OCI-LY3 (cell line): ENCODE results near the gene GJC2.
A peak's percentile ranks its signal among the peaks of the same experiment; 100 is the strongest.

Experiments used
- H2AFZ ChIP-seq: fragments of 200-600, 300-600 bp; shearing (Covaris generic); 2 replicates; pipeline ENCODE4 v1.6.0; 2014; ENCODE audit warnings: antibody characterized with exemption, low read depth, low read length
- H3K27ac ChIP-seq: fragments of 200-600, 300-600 bp; sonication (generic); 2 replicates; pipeline ENCODE4 v1.5.1; 2014; ENCODE audit warnings: mild to moderate bottlenecking, low read length, moderate library complexity, mixed read lengths
- H3K27me3 ChIP-seq: fragments of 200-600, 300-600 bp; sonication (generic); 2 replicates; pipeline ENCODE4 v1.6.1; 2014; ENCODE audit warnings: low read depth, low read length, mixed read lengths
- H3K36me3 ChIP-seq: fragments of 200-600, 300-600 bp; sonication (generic); replicated peaks from 2 replicates; pipeline ENCODE3; 2014; ENCODE audit warnings: low read depth, low read length, mixed read lengths
- H3K4me1 ChIP-seq: fragments of 300-600, 200-600 bp; sonication (generic); 2 replicates; pipeline ENCODE4 v1.6.1; 2014; ENCODE audit warnings: low read length, mixed read lengths
- H3K4me2 ChIP-seq: fragments of 200-600, 300-600 bp; sonication (generic); 2 replicates; pipeline ENCODE4 v1.6.1; 2014; ENCODE audit warnings: low read length, mixed read lengths
- H3K4me3 ChIP-seq: fragments of 300-600, 200-600 bp; sonication (generic); 2 replicates; pipeline ENCODE4 v1.5.1; 2014; ENCODE audit warnings: antibody characterized with exemption, mild to moderate bottlenecking, low read length, moderate library complexity
- H3K79me2 ChIP-seq: fragments of 300-600, 200-600 bp; shearing (Covaris generic); 2 replicates; pipeline ENCODE4 v1.6.1; 2014; ENCODE audit warnings: mild to moderate bottlenecking, low read length, mixed read lengths
- H3K9ac ChIP-seq: fragments of 300-600, 200-600 bp; shearing (Covaris generic); 2 replicates; pipeline ENCODE4 v1.6.0; 2014; ENCODE audit warnings: mild to moderate bottlenecking, low read length, moderate library complexity
- H3K9me3 ChIP-seq: fragments of 200-600, 300-600 bp; shearing (Covaris generic); 2 replicates; pipeline ENCODE4 v1.6.1; 2014; ENCODE audit warnings: low read length, mixed read lengths; ENCODE audit not compliant: insufficient read depth
- H4K20me1 ChIP-seq: fragments of 200-600, 300-600 bp; sonication (generic); 2 replicates; pipeline ENCODE4 v1.6.1; 2016; ENCODE audit warnings: low read length, mixed read lengths; ENCODE audit not compliant: insufficient read depth
- EZH2phosphoT487 ChIP-seq: fragments of 200-600 bp; shearing (Covaris generic); IDR thresholded peaks from 2 replicates; pipeline ENCODE4 v1.6.1; 2018; ENCODE audit warnings: antibody characterized with exemption, mixed run types, low read depth
- TF ChIP-seq, protein P1 (sequence below): fragments of 200-600, 300-600 bp; sonication (generic); IDR thresholded peaks from 2 replicates; pipeline ENCODE4 v1.5.1; 2014; ENCODE audit warnings: antibody characterized with exemption, low read length, low read depth

GJC2 gene

DNA sequence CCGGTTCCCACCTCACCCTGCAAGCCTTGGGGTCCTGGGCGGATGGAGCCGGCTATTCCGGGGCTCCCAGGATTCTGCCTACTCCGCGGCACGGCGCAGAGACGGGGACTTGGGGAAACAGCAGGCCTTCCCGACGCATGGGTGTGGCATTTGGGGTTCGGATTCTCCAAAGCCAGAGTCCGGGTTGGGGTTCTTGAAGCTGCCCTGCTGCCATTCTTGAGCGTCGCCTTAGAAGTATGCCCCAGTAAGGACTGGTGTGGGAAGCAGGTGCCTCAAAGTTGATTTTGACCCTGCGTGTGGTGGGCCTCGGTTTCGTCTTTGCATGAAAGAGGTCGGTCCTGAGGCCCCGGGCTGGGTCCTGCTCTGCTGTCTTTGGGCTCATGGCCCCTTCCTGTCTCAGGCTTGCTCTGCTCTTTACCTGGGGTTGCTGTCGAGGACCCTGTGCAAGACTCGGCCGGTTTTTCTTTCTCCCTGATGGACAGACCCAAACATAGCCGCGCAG is 9.0 kb upstream of the GJC2 start:
- H3K27me3 ChIP-seq, result peaks cover 13% of the 10 kb centered on the region
- H3K9me3 ChIP-seq, result no peaks in the 10 kb centered on the region
- peak overlapping the region; percentile 74 for H3K9ac ChIP-seq
- H3K4me1 ChIP-seq, result peaks cover 16% of the 10 kb centered on the region
- peak overlapping the region; percentile 87 for H3K4me3 ChIP-seq
- H4K20me1 ChIP-seq, result peaks cover 32% of the 10 kb centered on the region
- H3K4me2 ChIP-seq, result peak overlapping the region; percentile 87
- peak overlapping the region; percentile 39 for H3K27ac ChIP-seq
- H3K36me3 ChIP-seq, result peaks cover 6% of the 10 kb centered on the region
- H3K79me2 ChIP-seq, result peaks cover 57% of the 10 kb centered on the region
- TF ChIP-seq, protein P1, sequence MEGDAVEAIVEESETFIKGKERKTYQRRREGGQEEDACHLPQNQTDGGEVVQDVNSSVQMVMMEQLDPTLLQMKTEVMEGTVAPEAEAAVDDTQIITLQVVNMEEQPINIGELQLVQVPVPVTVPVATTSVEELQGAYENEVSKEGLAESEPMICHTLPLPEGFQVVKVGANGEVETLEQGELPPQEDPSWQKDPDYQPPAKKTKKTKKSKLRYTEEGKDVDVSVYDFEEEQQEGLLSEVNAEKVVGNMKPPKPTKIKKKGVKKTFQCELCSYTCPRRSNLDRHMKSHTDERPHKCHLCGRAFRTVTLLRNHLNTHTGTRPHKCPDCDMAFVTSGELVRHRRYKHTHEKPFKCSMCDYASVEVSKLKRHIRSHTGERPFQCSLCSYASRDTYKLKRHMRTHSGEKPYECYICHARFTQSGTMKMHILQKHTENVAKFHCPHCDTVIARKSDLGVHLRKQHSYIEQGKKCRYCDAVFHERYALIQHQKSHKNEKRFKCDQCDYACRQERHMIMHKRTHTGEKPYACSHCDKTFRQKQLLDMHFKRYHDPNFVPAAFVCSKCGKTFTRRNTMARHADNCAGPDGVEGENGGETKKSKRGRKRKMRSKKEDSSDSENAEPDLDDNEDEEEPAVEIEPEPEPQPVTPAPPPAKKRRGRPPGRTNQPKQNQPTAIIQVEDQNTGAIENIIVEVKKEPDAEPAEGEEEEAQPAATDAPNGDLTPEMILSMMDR, result no peak
- TF ChIP-seq EZH2phosphoT487, result no peak
- H2AFZ ChIP-seq, result no peak overlapping the region

DNA sequence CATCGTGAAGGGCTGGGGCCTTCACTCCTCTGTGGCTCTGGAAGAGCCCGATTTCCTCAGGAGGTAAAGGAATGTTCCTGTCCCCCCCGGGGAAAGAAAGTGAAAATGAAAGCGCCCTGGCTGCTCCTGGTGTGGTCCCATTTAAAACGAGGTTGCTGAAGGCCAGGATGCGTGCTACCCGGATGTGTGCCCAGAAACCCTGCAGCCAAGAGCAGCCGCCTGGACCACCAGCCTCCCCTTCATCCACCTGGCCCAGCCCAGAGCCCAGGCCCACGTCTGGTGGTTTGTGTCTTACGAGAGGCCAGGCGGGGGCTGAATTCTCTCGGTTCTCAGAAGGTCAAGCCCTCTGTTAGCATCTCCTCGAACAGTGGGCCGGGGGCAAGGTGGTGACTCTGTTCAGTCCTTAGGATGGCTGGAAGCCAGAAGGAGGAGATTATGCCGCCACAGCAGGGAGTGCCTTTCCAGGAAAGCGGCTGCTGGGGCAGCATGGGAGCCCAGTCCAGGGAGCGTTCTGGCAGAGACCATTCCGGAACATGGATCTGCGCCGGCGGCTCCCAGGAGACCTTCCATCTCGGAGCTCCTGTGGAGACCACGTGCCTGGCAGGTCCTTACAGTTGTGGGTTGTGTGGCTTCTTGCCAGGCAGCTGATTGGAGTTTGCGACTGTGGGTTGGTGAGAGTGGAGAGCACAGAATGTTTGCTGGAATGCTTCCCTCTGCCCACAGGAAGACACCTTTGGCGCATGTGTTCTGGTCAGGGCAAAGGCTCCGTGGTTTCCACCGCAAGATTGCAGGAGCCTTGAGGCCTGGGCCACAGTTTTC is 8.3 kb upstream of the GJC2 start:
- Histone ChIP-seq H4K20me1 (peaks cover 34% of the 10 kb centered on the region), H3K79me2 (peaks cover 63% of the 10 kb centered on the region), H2AFZ (no peak overlapping the region), H3K9me3 (no peaks in the 10 kb centered on the region), H3K4me3 (peak overlapping the region; percentile 87), H3K4me1 (peaks cover 16% of the 10 kb centered on the region), H3K9ac (peak overlapping the region; percentile 74), H3K27me3 (peaks cover 6% of the 10 kb centered on the region), H3K27ac (no peak overlapping the region), H3K4me2 (peak overlapping the region; percentile 87), H3K36me3 (peaks cover 6% of the 10 kb centered on the region)
- no peak for TF ChIP-seq EZH2phosphoT487
- TF ChIP-seq, protein P1, result no peak

DNA sequence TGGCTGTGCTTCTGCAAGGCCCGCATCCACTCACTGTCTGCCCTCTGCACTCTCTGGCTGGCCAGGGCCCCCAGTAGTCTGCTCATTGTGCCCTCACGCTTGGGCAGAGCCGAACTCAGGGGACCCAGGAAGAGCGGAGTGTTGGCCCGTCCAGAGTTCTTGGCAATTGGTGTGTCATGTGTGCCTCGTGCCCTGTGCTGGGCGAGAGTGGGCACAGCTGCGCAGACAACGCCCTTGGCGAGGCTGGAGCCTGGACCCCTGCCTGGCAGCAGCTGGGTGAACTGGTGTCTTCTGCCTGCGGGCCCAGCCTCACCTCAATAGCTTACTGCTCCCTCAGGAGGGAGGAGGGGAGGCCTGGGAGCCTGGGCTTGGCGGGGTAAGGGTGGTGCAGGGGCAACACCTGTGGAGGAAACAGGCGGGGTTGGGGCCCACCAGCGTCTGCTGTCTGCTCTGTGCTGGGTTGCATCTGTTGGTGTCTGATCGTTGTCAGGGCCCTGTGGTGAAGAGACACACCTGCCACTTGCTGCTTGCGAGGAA is 7.5 kb upstream of the GJC2 start:
- TF ChIP-seq, protein P1, result no peak
- TF ChIP-seq EZH2phosphoT487, result no peak
- Histone ChIP-seq H3K4me3 (no peak overlapping the region), H3K36me3 (peaks cover 9% of the 10 kb centered on the region), H3K4me2 (peak overlapping the region; percentile 87), H3K27me3 (no peaks in the 10 kb centered on the region), H3K79me2 (peaks cover 66% of the 10 kb centered on the region), H3K4me1 (peaks cover 16% of the 10 kb centered on the region), H3K9ac (no peak overlapping the region), H2AFZ (no peak overlapping the region), H3K9me3 (no peaks in the 10 kb centered on the region), H4K20me1 (peaks cover 36% of the 10 kb centered on the region), H3K27ac (no peak overlapping the region)

DNA sequence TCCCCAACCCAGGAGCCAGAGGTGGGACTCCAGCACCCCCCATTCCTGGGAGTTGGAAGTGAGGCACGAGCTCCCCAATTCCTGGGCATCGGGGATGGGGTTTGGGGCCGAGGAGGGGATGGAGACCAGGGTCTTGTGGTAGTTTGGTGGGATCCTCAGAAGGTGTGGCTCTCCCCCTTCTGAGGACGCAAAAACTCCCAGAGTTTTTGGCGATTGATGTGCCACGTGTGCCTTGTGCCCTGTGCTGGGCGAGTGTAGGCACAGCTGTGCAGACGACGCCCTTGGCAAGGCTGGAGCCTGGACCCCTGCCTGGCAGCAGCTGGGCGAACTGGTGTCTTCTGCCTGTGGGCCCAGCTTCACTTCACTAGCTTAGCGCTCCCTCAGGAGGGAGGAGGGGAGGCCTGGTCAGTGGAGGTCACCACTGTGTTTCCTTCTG is 7.0 kb upstream of the GJC2 start:
- Histone ChIP-seq H3K27ac (no peak overlapping the region), H3K36me3 (peaks cover 9% of the 10 kb centered on the region), H2AFZ (no peak overlapping the region), H4K20me1 (peaks cover 36% of the 10 kb centered on the region), H3K4me2 (no peak overlapping the region), H3K9ac (no peak overlapping the region), H3K9me3 (no peaks in the 10 kb centered on the region), H3K27me3 (no peaks in the 10 kb centered on the region), H3K79me2 (peaks cover 66% of the 10 kb centered on the region), H3K4me3 (no peak overlapping the region), H3K4me1 (peaks cover 16% of the 10 kb centered on the region)
- no peak for TF ChIP-seq EZH2phosphoT487
- TF ChIP-seq, protein P1, result no peak
